Astrocyte of the cerebellum (primary cell): Measurements from ENCODE around the gene KCNS3.
A peak's percentile ranks its signal among the peaks of the same experiment; 100 is the strongest.

Experiments
- DNase-seq: peaks from one replicate; pipeline ENCODE4 v3.0.0-alpha.2; 2011; ENCODE audit warnings: low read depth
- H3K4me3 ChIP-seq: 2 replicates; pipeline ENCODE4 v1.5.1; 2011; ENCODE audit warnings: mild to moderate bottlenecking, low read depth, low read length, moderate library complexity
- in situ Hi-C: cut with HindIII; loops from 2 replicates; pipeline ENCODE4 v1.10.0; 2017; ENCODE audit warnings: low sequenced_read_pairs
- TF ChIP-seq, protein P1 (sequence below): IDR thresholded peaks from 2 replicates; pipeline ENCODE4 v1.5.1; 2012; ENCODE audit warnings: low read length, low read depth, moderate library complexity, mild to moderate bottlenecking; ENCODE audit errors: missing control alignments

The KCNS3 gene

GRCh38 chr2:17947113-17947512 lies 68.6 kb downstream of the KCNS3 start:
- no peak overlapping the region for H3K4me3 ChIP-seq
- in situ Hi-C loops: no loop called here
- TF ChIP-seq, protein P1, sequence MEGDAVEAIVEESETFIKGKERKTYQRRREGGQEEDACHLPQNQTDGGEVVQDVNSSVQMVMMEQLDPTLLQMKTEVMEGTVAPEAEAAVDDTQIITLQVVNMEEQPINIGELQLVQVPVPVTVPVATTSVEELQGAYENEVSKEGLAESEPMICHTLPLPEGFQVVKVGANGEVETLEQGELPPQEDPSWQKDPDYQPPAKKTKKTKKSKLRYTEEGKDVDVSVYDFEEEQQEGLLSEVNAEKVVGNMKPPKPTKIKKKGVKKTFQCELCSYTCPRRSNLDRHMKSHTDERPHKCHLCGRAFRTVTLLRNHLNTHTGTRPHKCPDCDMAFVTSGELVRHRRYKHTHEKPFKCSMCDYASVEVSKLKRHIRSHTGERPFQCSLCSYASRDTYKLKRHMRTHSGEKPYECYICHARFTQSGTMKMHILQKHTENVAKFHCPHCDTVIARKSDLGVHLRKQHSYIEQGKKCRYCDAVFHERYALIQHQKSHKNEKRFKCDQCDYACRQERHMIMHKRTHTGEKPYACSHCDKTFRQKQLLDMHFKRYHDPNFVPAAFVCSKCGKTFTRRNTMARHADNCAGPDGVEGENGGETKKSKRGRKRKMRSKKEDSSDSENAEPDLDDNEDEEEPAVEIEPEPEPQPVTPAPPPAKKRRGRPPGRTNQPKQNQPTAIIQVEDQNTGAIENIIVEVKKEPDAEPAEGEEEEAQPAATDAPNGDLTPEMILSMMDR: no peak
- no peak for DNase-seq

- DNase-seq: no peak
- H3K4me3 ChIP-seq: no peak overlapping the region
- in situ Hi-C loops: no loop called here
- TF ChIP-seq, protein P1: no peak
Measured at GRCh38 chr2:17950006-17950405, 71.5 kb downstream of the KCNS3 start.

DNA sequence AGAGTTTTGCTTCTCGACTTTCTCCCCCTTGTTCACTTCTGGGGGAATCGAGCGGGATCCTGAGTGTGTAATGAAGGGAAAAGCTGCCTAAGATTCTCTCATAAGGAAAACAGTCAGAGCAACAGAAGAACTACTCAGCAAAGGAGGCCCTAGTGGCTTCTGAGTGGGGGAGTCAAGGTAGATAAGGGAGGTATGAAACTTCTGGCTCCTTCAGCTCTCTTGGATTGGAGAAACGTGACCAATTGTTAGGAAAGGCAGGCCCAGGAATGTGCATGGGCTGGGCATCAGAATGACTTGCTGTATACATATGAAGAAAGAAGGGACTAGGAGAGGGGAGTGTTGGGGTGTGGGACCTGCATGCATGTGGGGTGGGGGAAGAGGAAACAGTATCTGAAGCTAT lies 73.1 kb downstream of the KCNS3 start:
- DNase-seq: no peak
- in situ Hi-C loops: no loop called here
- TF ChIP-seq, protein P1: no peak
- H3K4me3 ChIP-seq: no peak overlapping the region

DNA sequence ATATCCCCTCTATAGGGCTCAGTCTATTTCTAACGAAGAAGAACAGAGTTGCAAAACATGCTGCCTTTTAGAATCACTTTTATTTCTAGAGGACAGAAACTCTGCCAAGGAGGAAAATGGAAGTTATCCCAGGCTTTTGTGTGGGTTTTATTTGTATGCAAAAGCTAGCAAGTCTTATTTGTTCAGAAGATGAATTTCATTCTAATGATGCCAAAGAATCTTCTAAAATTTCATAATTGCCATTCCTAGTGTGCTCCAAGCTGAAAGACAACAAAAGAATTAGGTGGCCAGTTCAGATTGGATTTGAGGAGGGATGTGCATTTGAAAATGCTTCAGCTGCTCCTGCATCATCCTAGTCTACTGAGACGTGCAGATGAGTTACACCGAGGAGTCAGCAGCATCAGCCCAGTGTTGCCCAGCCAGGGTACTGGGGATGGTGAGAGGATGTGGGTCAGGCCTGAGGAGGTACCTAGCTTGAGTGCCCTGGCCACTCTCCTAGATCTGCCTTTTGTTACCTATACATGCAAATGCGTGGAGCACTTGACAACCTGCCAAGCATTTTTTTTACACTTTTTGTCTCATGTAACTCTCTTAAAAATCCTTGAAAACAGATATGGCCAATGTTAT lies 80.1 kb downstream of the KCNS3 start:
- DNase-seq: peak; percentile 49
- TF ChIP-seq, protein P1: no peak

GRCh38 chr2:17959356-17959755 lies 80.9 kb downstream of the KCNS3 start:
- DNase-seq: no peak
- H3K4me3 ChIP-seq: no peak overlapping the region
- in situ Hi-C loops: no loop called here
- TF ChIP-seq, protein P1: no peak

More for the DNA sequence above, 80.1 kb downstream of the KCNS3 start:
- no peak overlapping the region for H3K4me3 ChIP-seq
- in situ Hi-C loops: no loop called here

- no peak for DNase-seq
- in situ Hi-C loops: no loop called here
- no peak overlapping the region for H3K4me3 ChIP-seq
- TF ChIP-seq, protein P1: no peak
Measured at GRCh38 chr2:17959833-17960232, 81.4 kb downstream of the KCNS3 start.
